Limb (tissue), 2 donors: ENCODE results near the gene LYPD5.

Experiments used
- DNase-seq, 2 donors: peaks; one replicate each; pipeline ENCODE4 v3.0.0-alpha.2; 2016; ENCODE audit errors: extremely low spot score in 2 of 2

The LYPD5 gene

DNA sequence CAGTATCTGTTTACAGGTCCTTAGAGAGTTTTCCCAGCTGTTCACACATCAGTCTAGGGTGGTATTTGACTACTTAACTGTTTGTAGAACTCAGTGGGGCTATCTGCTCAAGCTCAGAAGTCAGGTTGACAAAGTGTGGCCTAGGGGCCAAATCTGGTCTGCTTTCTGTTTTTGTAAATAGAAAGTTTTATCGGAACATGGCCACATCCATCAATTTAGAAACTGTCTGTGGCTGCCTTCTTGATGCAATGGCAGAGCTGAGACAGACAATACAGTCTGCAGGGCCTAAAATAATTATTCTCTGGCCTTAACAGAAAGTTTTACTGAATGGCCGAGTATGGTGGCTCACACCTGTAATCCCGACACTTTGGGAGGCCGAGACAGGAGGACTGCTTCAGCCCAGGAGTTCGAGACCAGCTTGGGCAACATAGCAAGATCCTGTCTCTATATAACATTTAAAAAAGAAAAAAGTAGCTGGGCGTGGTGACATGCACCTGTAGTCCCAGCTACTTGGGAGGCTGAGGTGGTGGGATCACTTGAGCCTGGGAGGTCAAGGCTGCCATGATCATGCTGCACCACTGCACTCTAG, 49.9 kb downstream of the LYPD5 start:
- DNase-seq, result no peak

DNA sequence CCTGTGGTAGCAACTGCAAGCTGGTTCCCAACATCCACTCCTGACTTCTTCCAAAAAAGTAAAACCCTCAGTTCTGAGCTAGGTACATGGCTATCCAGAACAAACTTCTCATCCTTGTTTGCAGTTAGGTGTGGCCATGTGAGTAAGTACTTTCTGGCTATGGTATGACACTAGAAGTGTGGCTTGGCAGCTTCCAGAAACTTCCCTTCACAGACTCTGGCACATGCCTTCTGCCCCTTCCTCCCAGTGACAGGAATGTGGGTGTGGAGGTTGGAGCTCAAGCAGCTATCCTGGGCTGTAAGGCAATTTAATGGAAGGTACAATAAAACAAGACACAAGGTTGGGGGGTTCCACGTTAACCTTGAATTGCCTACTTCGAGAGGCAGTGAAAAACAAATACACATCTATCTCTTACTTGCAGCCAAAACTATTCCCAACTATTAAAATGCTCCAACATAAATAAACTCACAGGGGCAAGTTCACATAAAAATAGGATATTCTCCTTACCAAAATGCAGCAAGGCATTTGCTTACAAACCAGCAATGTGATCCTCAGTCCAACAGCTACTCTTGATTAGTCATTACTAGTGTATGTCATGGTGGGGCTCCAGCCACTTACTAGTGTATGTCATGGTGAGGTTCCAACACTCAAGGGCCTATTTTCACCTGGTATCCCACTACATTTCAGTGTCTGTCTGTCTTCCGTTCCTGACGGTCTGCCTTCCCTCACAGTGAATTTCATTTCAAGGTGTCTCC, 50.6 kb downstream of the LYPD5 start:
- no peak for DNase-seq

- DNase-seq, result no peak
Measured at GRCh38 chr19:43749898-43750297, 52.3 kb downstream of the LYPD5 start.

- no peak for DNase-seq
Measured at GRCh38 chr19:43749152-43749551, 53.1 kb downstream of the LYPD5 start.

- DNase-seq, result no peak
Measured at GRCh38 chr19:43748685-43749084, 53.6 kb downstream of the LYPD5 start.

DNA sequence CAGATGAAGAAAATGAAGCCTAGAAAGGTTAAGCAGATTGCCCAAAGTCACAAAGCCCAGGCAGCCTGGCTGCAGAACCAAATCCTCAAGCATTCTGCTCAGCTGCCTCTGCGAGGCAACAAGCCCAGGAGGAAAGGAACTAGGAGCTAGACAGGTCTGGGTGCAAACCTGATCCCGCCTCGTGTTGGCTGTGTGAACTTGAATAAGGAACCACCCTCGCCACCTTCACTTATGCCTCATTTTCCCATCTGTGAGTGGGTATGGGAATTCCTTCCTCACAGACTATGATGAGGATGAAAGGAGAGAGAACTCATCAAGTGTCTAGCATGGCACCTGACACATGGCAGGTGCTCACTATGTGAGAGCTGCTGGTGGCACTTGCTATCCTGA, 54.0 kb downstream of the LYPD5 start:
- DNase-seq, result no peak

GRCh38 chr19:43747557-43748204, 54.6 kb downstream of the LYPD5 start:
- no peak for DNase-seq
